OCI-LY3 (cell line): ENCODE results near the gene LRRC26.

Experiments
- H2AFZ ChIP-seq: fragments of 200-600, 300-600 bp; shearing (Covaris generic); 2 replicates; pipeline ENCODE4 v1.6.0; 2014; ENCODE audit warnings: antibody characterized with exemption, low read depth, low read length
- H3K27ac ChIP-seq: fragments of 200-600, 300-600 bp; sonication (generic); 2 replicates; pipeline ENCODE4 v1.5.1; 2014; ENCODE audit warnings: mild to moderate bottlenecking, low read length, moderate library complexity, mixed read lengths
- H3K27me3 ChIP-seq: fragments of 200-600, 300-600 bp; sonication (generic); 2 replicates; pipeline ENCODE4 v1.6.1; 2014; ENCODE audit warnings: low read depth, low read length, mixed read lengths
- H3K36me3 ChIP-seq: fragments of 200-600, 300-600 bp; sonication (generic); replicated peaks from 2 replicates; pipeline ENCODE3; 2014; ENCODE audit warnings: low read depth, low read length, mixed read lengths
- H3K4me1 ChIP-seq: fragments of 300-600, 200-600 bp; sonication (generic); 2 replicates; pipeline ENCODE4 v1.6.1; 2014; ENCODE audit warnings: low read length, mixed read lengths
- H3K4me2 ChIP-seq: fragments of 200-600, 300-600 bp; sonication (generic); 2 replicates; pipeline ENCODE4 v1.6.1; 2014; ENCODE audit warnings: low read length, mixed read lengths
- H3K4me3 ChIP-seq: fragments of 300-600, 200-600 bp; sonication (generic); 2 replicates; pipeline ENCODE4 v1.5.1; 2014; ENCODE audit warnings: antibody characterized with exemption, mild to moderate bottlenecking, low read length, moderate library complexity
- H3K79me2 ChIP-seq: fragments of 300-600, 200-600 bp; shearing (Covaris generic); 2 replicates; pipeline ENCODE4 v1.6.1; 2014; ENCODE audit warnings: mild to moderate bottlenecking, low read length, mixed read lengths
- H3K9ac ChIP-seq: fragments of 300-600, 200-600 bp; shearing (Covaris generic); 2 replicates; pipeline ENCODE4 v1.6.0; 2014; ENCODE audit warnings: mild to moderate bottlenecking, low read length, moderate library complexity
- H3K9me3 ChIP-seq: fragments of 200-600, 300-600 bp; shearing (Covaris generic); 2 replicates; pipeline ENCODE4 v1.6.1; 2014; ENCODE audit warnings: low read length, mixed read lengths; ENCODE audit not compliant: insufficient read depth
- H4K20me1 ChIP-seq: fragments of 200-600, 300-600 bp; sonication (generic); 2 replicates; pipeline ENCODE4 v1.6.1; 2016; ENCODE audit warnings: low read length, mixed read lengths; ENCODE audit not compliant: insufficient read depth
- CTCF ChIP-seq: fragments of 200-600, 300-600 bp; sonication (generic); IDR thresholded peaks from 2 replicates; pipeline ENCODE4 v1.5.1; 2014; ENCODE audit warnings: antibody characterized with exemption, low read length, low read depth
- EZH2phosphoT487 ChIP-seq: fragments of 200-600 bp; shearing (Covaris generic); IDR thresholded peaks from 2 replicates; pipeline ENCODE4 v1.6.1; 2018; ENCODE audit warnings: antibody characterized with exemption, mixed run types, low read depth

The LRRC26 gene

GRCh38 chr9:137198051-137198901 is 28.4 kb upstream of the LRRC26 start:
- no peak overlapping the region for H3K9ac ChIP-seq
- no peaks in the 10 kb centered on the region for H3K27me3 ChIP-seq
- H2AFZ ChIP-seq: no peak overlapping the region
- no peaks in the 10 kb centered on the region for H3K36me3 ChIP-seq
- H3K4me2 ChIP-seq: no peak overlapping the region
- no peak overlapping the region for H3K27ac ChIP-seq
- H4K20me1 ChIP-seq: no peaks in the 10 kb centered on the region
- H3K79me2 ChIP-seq: peaks cover 19% of the 10 kb centered on the region
- H3K4me1 ChIP-seq: peaks cover 11% of the 10 kb centered on the region
- TF ChIP-seq EZH2phosphoT487: no peak
- TF ChIP-seq CTCF: no peak
- no peaks in the 10 kb centered on the region for H3K9me3 ChIP-seq
- H3K4me3 ChIP-seq: no peak overlapping the region

- H4K20me1 ChIP-seq: no peaks in the 10 kb centered on the region
- H3K9ac ChIP-seq: no peak overlapping the region
- peaks cover 5% of the 10 kb centered on the region for H3K4me1 ChIP-seq
- no peaks in the 10 kb centered on the region for H3K9me3 ChIP-seq
- H3K27ac ChIP-seq: no peak overlapping the region
- H3K4me2 ChIP-seq: no peak overlapping the region
- peaks cover 3% of the 10 kb centered on the region; the same call in 1 of the 2 replicates for H3K79me2 ChIP-seq
- H3K4me3 ChIP-seq: no peak overlapping the region
- no peak overlapping the region for H2AFZ ChIP-seq
- no peaks in the 10 kb centered on the region for H3K27me3 ChIP-seq
- TF ChIP-seq CTCF: no peak
- peaks cover 2% of the 10 kb centered on the region for H3K36me3 ChIP-seq
Measured at GRCh38 chr9:137195525-137196220, 25.8 kb upstream of the LRRC26 start.

- H3K79me2 ChIP-seq: peaks cover 9% of the 10 kb centered on the region
- no peaks in the 10 kb centered on the region for H3K27me3 ChIP-seq
- no peak for TF ChIP-seq EZH2phosphoT487
- TF ChIP-seq CTCF: no peak
- H3K27ac ChIP-seq: no peak overlapping the region
- no peak overlapping the region for H3K9ac ChIP-seq
- no peak overlapping the region for H3K4me3 ChIP-seq
- H3K4me1 ChIP-seq: peaks cover 8% of the 10 kb centered on the region
- no peak overlapping the region for H2AFZ ChIP-seq
- peaks cover 6% of the 10 kb centered on the region for H3K36me3 ChIP-seq
- H4K20me1 ChIP-seq: no peaks in the 10 kb centered on the region
- no peak overlapping the region for H3K4me2 ChIP-seq
- H3K9me3 ChIP-seq: no peaks in the 10 kb centered on the region
Measured at GRCh38 chr9:137194909-137195308, 25.1 kb upstream of the LRRC26 start.

GRCh38 chr9:137194388-137194787 is 24.5 kb upstream of the LRRC26 start:
- no peak overlapping the region for H3K9ac ChIP-seq

More at GRCh38 chr9:137194388-137194787, 24.5 kb upstream of the LRRC26 start:
- Histone ChIP-seq H3K4me2 (no peak overlapping the region), H3K27me3 (no peaks in the 10 kb centered on the region), H2AFZ (no peak overlapping the region), H3K27ac (no peak overlapping the region), H3K79me2 (peaks cover 14% of the 10 kb centered on the region), H3K36me3 (peaks cover 6% of the 10 kb centered on the region), H3K4me1 (peaks cover 9% of the 10 kb centered on the region), H3K9me3 (no peaks in the 10 kb centered on the region), H3K4me3 (no peak overlapping the region), H4K20me1 (no peaks in the 10 kb centered on the region)
- TF ChIP-seq CTCF (no peak), EZH2phosphoT487 (no peak)
